Panc1 (cell line): ENCODE measurements around the gene SULT1C3. TPM values are rescaled to one million over a fixed set of nuclear protein-coding genes. Genes with fewer than 3 reads are reported as not detected.

Source experiments
- ATAC-seq: fragments of 200-7000 bp; cut with Tn5 transposase; 2 replicates; pipeline ENCODE4 v1.9.1; 2020; ENCODE audit warnings: mild to moderate bottlenecking, moderate library complexity
- BruUV-seq: library from RNA; stranded (reverse); fragments of 400-500 nt; replicated peaks from 2 replicates; lab custom pipeline; 2021; lab: Mats Ljungman, UMichigan
- CTCF ChIA-PET: fragments of 300-600 bp; sonication (Branson Sonifier 250); formaldehyde crosslinking; loops from one replicate; lab custom pipeline; 2022; ENCODE audit warnings: antibody characterized with exemption; lab: Charles Lee
- POLR2A ChIA-PET: fragments of 300-600 bp; sonication (Branson Sonifier 250); formaldehyde crosslinking; loops from one replicate; lab custom pipeline; 2022; ENCODE audit warnings: antibody characterized with exemption; lab: Charles Lee
- DNase-seq: peaks from one replicate; pipeline ENCODE4 v3.0.0-alpha.2; 2010; ENCODE audit warnings: low read depth, low spot score
- H3K27ac ChIP-seq: 2 replicates; pipeline ENCODE4 v1.5.1; 2011; ENCODE audit warnings: mild to moderate bottlenecking, low read length, inconsistent platforms
- H3K27me3 ChIP-seq: fragments of 200-500 bp; sonication (Bioruptor generic); 2 replicates; pipeline ENCODE4 v1.6.0; 2014; ENCODE audit warnings: low read length, inconsistent platforms; ENCODE audit not compliant: control insufficient read depth, insufficient read depth
- H3K36me3 ChIP-seq: fragments of 200-500 bp; sonication (Bioruptor generic); 2 replicates; pipeline ENCODE4 v1.5.1; 2014; ENCODE audit warnings: inconsistent platforms, mild to moderate bottlenecking, low read length, moderate library complexity; ENCODE audit not compliant: control insufficient read depth, insufficient read depth
- H3K4me1 ChIP-seq: 2 replicates; pipeline ENCODE4 v1.5.1; 2011; ENCODE audit warnings: inconsistent platforms, mild to moderate bottlenecking, low read length, moderate library complexity; ENCODE audit not compliant: control insufficient read depth, insufficient read depth
- H3K4me3 ChIP-seq, 2 experiments: 2 replicates each; pipeline ENCODE4 v1.5.1; 2011 to 2012; ENCODE audit warnings: low read depth in 2 of 2, low read length in 2 of 2, mild to moderate bottlenecking in 2 of 2, inconsistent platforms in 1 of 2, moderate library complexity in 1 of 2
- H3K9me3 ChIP-seq: fragments of 200-500 bp; sonication (Bioruptor generic); 2 replicates; pipeline ENCODE4 v1.5.1; 2014; ENCODE audit warnings: low read depth, mild to moderate bottlenecking, inconsistent platforms, low read length, moderate library complexity; ENCODE audit not compliant: control insufficient read depth, insufficient read depth
- CTCF ChIP-seq: fragments of 450-650 bp; IDR thresholded peaks from 2 replicates; pipeline ENCODE4 v1.5.1; 2017; ENCODE audit warnings: mild to moderate bottlenecking
- POLR2AphosphoS5 ChIP-seq: IDR thresholded peaks from 2 replicates; pipeline ENCODE4 v1.6.1; 2012; ENCODE audit warnings: mild to moderate bottlenecking, low read depth, low read length, moderate library complexity
- SIN3A ChIP-seq: IDR thresholded peaks from 2 replicates; pipeline ENCODE4 v1.6.1; 2012; ENCODE audit warnings: low read depth, mild to moderate bottlenecking, low read length, moderate library complexity, borderline replicate concordance; ENCODE audit not compliant: insufficient read depth
- TCF7L2 ChIP-seq: IDR thresholded peaks from 2 replicates; pipeline ENCODE4 v1.6.1; 2011; ENCODE audit warnings: mild to moderate bottlenecking, low read depth, low read length, inconsistent platforms
- in situ Hi-C: cut with HindIII; loops from 2 replicates; pipeline ENCODE4 v1.10.0; 2016; ENCODE audit warnings: low sequenced_read_pairs, low pct_unique_long_range_greater_than_20kb
- intact Hi-C: fragments of 100-400 bp; cut with micrococcal nuclease; formaldehyde crosslinking; loops from one replicate; pipeline ENCODE4 v1.10.0; 2022; ENCODE audit not compliant: unreplicated experiment
- total RNA-seq: library from RNA; stranded (reverse); gene quantifications from one replicate; pipeline ENCODE4 v1.2.1, GENCODE V29; 2021; ENCODE audit not compliant: unreplicated experiment
- TF ChIP-seq, protein P1 (sequence below), 2 experiments: IDR thresholded peaks; 2 replicates each; pipeline ENCODE4 v1.6.1; 2011 to 2012; ENCODE audit warnings: low read depth in 2 of 2, control low read depth in 1 of 2, low read length in 1 of 2, mild to moderate bottlenecking in 1 of 2, moderate library complexity in 1 of 2; ENCODE audit not compliant: insufficient read depth in 1 of 2

SULT1C3 gene
- total RNA-seq, 1 experiment from 2014 or later = not detected

DNA sequence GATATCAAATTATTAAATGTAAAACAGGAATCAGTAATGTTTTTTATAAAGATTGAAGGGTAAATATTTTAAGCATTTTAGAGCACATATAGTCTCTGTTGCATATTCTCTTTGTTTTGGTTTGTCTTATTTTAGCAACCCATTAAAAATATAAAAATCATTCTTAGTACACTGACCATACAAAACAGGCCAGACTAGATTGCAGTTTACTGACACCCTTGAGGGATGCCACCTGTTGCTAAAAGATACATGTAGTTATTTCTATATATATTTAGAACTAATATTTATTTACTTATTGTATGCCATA, 44.7 kb upstream of the SULT1C3 start:
- Histone ChIP-seq H3K36me3 (no peaks in the 10 kb centered on the region), H3K27ac (no peak overlapping the region), H3K27me3 (no peaks in the 10 kb centered on the region), H3K9me3 (no peaks in the 10 kb centered on the region), H3K4me3 (no peak overlapping the region), H3K4me1 (no peaks in the 10 kb centered on the region)
- in situ Hi-C loops (no loop called here), intact Hi-C loops (loop anchor here (10.0 kb wide), 1 partner anchor 1560 kb away; no protein-coding TSS in a partner anchor)
- BruUV-seq = no TSS peak
- ATAC-seq (no peak), DNase-seq (no peak)
- ChIA-PET POLR2A (no interaction called here), CTCF (no interaction called here)
- no peak for TF ChIP-seq SIN3A
- TF ChIP-seq CTCF = peak; percentile 17; the same call in 1 of the 2 replicates

- Histone ChIP-seq H3K4me3 (no peak overlapping the region), H3K36me3 (no peaks in the 10 kb centered on the region), H3K4me1 (no peaks in the 10 kb centered on the region), H3K27me3 (no peaks in the 10 kb centered on the region), H3K27ac (no peak overlapping the region), H3K9me3 (no peaks in the 10 kb centered on the region; the same call in 1 of the 2 replicates)
- BruUV-seq = no TSS peak
- ChIA-PET CTCF (no interaction called here), POLR2A (no interaction called here)
- no peak for TF ChIP-seq TCF7L2
- no peak for TF ChIP-seq CTCF
- no peak for TF ChIP-seq POLR2AphosphoS5
- no peak for TF ChIP-seq SIN3A
- TF ChIP-seq, protein P1, sequence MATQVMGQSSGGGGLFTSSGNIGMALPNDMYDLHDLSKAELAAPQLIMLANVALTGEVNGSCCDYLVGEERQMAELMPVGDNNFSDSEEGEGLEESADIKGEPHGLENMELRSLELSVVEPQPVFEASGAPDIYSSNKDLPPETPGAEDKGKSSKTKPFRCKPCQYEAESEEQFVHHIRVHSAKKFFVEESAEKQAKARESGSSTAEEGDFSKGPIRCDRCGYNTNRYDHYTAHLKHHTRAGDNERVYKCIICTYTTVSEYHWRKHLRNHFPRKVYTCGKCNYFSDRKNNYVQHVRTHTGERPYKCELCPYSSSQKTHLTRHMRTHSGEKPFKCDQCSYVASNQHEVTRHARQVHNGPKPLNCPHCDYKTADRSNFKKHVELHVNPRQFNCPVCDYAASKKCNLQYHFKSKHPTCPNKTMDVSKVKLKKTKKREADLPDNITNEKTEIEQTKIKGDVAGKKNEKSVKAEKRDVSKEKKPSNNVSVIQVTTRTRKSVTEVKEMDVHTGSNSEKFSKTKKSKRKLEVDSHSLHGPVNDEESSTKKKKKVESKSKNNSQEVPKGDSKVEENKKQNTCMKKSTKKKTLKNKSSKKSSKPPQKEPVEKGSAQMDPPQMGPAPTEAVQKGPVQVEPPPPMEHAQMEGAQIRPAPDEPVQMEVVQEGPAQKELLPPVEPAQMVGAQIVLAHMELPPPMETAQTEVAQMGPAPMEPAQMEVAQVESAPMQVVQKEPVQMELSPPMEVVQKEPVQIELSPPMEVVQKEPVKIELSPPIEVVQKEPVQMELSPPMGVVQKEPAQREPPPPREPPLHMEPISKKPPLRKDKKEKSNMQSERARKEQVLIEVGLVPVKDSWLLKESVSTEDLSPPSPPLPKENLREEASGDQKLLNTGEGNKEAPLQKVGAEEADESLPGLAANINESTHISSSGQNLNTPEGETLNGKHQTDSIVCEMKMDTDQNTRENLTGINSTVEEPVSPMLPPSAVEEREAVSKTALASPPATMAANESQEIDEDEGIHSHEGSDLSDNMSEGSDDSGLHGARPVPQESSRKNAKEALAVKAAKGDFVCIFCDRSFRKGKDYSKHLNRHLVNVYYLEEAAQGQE (IDR thresholded peaks at IDR 0.05; ENCODE audit: insufficient read depth in 1 of 2, low read depth in 2 of 2, low read length in 1 of 2) = no peak
- DNase-seq = no peak
- intact Hi-C loops (loop anchor here (10.0 kb wide), 1 partner anchor 1565 kb away; no protein-coding TSS in a partner anchor), in situ Hi-C loops (no loop called here)
- no peak for ATAC-seq
Measured at GRCh38 chr2:108199726-108200125, 40.0 kb upstream of the SULT1C3 start.
